PFSK-1 (cell line): ENCODE data around the gene CUX1.

Experiments used
- FOXP2 ChIP-seq: optimal IDR thresholded peaks from 2 replicates; pipeline ENCODE3; 2011; ENCODE audit warnings: borderline replicate concordance, control low read depth, inconsistent platforms; ENCODE audit not compliant: insufficient read depth; ENCODE audit errors: extremely low read length, extremely low read depth
- POLR2AphosphoS5 ChIP-seq: IDR thresholded peaks from 2 replicates; pipeline ENCODE4 v1.6.1; 2012; ENCODE audit warnings: low read depth, mild to moderate bottlenecking, control low read depth, low read length, moderate library complexity
- SIN3A ChIP-seq: IDR thresholded peaks from 2 replicates; pipeline ENCODE4 v1.6.1; 2012; ENCODE audit warnings: mild to moderate bottlenecking, low read length, moderate library complexity, borderline replicate concordance; ENCODE audit not compliant: insufficient read depth
- TAF1 ChIP-seq: IDR thresholded peaks from 2 replicates; pipeline ENCODE4 v1.6.1; 2012; ENCODE audit warnings: low read length, control low read depth, borderline replicate concordance; ENCODE audit not compliant: insufficient read depth
- TF ChIP-seq, protein P1 (sequence below), 2 experiments: IDR thresholded peaks; 2 replicates each; pipeline versions ENCODE4 v1.6.1 to v1.8.0; 2011 to 2012; ENCODE audit warnings: low read depth in 2 of 2, low read length in 2 of 2, control low read depth in 1 of 2, inconsistent platforms in 1 of 2, mild to moderate bottlenecking in 1 of 2, moderate library complexity in 1 of 2; ENCODE audit not compliant: insufficient read depth in 1 of 2

DNA sequence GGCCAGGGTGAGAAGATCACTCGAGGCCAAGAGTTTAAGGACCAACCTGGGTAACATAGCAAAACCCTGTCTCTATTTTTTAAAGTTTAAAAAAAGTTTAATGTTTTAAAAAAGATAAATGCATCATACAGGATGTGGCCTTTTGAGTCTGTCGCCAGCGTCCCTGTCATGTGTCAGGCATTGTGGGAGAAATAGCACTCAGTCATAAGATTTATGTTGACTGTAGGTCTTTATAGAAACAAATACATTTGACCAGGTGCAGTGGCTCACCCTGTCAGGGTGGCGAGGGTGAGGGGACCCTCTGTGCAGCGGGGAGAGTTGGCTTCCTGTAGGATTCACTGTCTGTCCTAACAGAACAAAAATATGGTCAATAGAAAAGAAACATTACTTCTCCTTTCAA, 405.8 kb downstream of the CUX1 start:
- TF ChIP-seq, protein P1, sequence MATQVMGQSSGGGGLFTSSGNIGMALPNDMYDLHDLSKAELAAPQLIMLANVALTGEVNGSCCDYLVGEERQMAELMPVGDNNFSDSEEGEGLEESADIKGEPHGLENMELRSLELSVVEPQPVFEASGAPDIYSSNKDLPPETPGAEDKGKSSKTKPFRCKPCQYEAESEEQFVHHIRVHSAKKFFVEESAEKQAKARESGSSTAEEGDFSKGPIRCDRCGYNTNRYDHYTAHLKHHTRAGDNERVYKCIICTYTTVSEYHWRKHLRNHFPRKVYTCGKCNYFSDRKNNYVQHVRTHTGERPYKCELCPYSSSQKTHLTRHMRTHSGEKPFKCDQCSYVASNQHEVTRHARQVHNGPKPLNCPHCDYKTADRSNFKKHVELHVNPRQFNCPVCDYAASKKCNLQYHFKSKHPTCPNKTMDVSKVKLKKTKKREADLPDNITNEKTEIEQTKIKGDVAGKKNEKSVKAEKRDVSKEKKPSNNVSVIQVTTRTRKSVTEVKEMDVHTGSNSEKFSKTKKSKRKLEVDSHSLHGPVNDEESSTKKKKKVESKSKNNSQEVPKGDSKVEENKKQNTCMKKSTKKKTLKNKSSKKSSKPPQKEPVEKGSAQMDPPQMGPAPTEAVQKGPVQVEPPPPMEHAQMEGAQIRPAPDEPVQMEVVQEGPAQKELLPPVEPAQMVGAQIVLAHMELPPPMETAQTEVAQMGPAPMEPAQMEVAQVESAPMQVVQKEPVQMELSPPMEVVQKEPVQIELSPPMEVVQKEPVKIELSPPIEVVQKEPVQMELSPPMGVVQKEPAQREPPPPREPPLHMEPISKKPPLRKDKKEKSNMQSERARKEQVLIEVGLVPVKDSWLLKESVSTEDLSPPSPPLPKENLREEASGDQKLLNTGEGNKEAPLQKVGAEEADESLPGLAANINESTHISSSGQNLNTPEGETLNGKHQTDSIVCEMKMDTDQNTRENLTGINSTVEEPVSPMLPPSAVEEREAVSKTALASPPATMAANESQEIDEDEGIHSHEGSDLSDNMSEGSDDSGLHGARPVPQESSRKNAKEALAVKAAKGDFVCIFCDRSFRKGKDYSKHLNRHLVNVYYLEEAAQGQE (IDR thresholded peaks at IDR 0.05; ENCODE audit: insufficient read depth in 1 of 2, low read depth in 2 of 2, low read length in 2 of 2): no peak
- TF ChIP-seq POLR2AphosphoS5: no peak
- no peak for TF ChIP-seq TAF1
- TF ChIP-seq SIN3A: no peak
- no peak for TF ChIP-seq FOXP2
